ENCODE measurements around the gene TTC12. TPM values are rescaled to one million over a fixed set of nuclear protein-coding genes. Genes with fewer than 3 reads are reported as not detected.

Gene TTC12
- total and polyA plus RNA-seq, 2 of the 13 experiments (the other 11 are each of a cell fraction or from before 2014, with no cell fraction given), result 5.4 to 11.6 TPM

GRCh38 chr11:113398669-113399430 lies 84.5 kb downstream of the TTC12 start (continued):
- TF ChIP-seq, protein P1, sequence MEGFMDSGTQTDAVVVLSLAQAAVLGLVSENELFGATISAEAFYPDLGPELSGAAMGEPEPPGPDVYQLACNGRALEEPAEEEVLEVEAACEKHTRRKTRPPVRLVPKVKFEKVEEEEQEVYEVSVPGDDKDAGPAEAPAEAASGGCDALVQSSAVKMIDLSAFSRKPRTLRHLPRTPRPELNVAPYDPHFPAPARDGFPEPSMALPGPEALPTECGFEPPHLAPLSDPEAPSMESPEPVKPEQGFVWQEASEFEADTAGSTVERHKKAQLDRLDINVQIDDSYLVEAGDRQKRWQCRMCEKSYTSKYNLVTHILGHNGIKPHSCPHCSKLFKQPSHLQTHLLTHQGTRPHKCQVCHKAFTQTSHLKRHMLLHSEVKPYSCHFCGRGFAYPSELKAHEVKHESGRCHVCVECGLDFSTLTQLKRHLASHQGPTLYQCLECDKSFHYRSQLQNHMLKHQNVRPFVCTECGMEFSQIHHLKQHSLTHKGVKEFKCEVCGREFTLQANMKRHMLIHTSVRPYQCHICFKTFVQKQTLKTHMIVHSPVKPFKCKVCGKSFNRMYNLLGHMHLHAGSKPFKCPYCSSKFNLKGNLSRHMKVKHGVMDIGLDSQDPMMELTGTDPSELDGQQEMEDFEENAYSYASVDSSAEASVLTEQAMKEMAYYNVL (CRISPR knock-in tag; IDR thresholded peaks at IDR 0.05; ENCODE audit: borderline replicate concordance), result no peak
- TF ChIP-seq SOX5 (CRISPR knock-in tag; IDR thresholded peaks at IDR 0.05; ENCODE audit: borderline replicate concordance) (no peak), ZNF782 (CRISPR knock-in tag; IDR thresholded peaks at IDR 0.05; ENCODE audit: borderline replicate concordance) (no peak), ZNF7 (CRISPR knock-in tag; IDR thresholded peaks at IDR 0.05) (no peak), ZNF431 (CRISPR knock-in tag; IDR thresholded peaks at IDR 0.05; ENCODE audit: borderline replicate concordance, low read depth) (no peak), ZFP36 (IDR thresholded peaks at IDR 0.05; ENCODE audit: borderline replicate concordance, low read depth, low read length, partially characterized antibody) (no peak)

DNA sequence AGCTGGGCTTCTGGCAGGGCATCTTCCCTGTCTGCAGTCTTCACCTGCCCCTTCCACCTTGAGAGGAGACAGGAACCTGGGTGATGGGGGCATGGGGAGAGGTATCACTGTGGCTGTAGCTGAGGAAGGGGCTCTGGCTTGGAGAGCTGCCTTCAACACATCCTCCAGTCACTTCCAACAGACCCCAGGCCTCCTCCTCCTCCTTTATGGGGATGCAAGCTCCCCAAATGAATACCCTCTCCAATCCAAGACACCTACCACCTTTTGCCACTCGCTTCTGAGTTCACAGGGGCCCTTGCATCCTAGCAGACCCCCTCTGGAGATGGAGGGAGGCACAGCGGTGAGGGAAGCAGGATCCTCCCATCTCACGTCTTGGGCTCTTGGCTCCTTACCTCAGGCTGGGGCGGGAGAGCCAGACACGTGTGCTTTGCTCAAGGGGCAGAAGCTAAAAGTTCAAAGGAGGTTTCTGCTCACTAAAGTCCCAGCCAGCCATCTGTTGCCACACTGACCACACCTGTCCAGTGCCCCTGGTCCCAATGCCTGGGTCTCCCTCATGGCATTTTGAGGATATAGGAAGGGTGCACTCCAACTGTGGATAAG lies 86.3 kb downstream of the TTC12 start:
- in situ Hi-C loops (cut with HindIII; ENCODE audit: extremely low pct_ligation_motif_present, low pct_unique_long_range_greater_than_20kb), result loop anchor here (10.0 kb wide), 1 partner anchor 56 kb away; no protein-coding TSS in a partner anchor
- no peak for FAIRE-seq
- ATAC-seq, result no peak
- no TSS peak for BruUV-seq (replicated peaks)
- no peak overlapping the region for H3K27ac ChIP-seq (ENCODE audit: extremely low read length, insufficient read depth, low read length)
- no peaks in the 10 kb centered on the region for H3K4me1 ChIP-seq (ENCODE audit: insufficient read depth, low read length)
- WGBS (ENCODE audit: low lambda C conversion rate), result 0% methylated on average over 3 of the region's 5 CpGs
- no peaks in the 10 kb centered on the region for H4K20me1 ChIP-seq (ENCODE audit: insufficient read depth, low read length)
- POLR2A ChIA-PET, result no interaction called here
- no peak for DNase-seq (ENCODE audit: low spot score)
- CTCF ChIA-PET (ENCODE audit: low intra/inter-chr PET ratio, low total read pairs), result no interaction called here
- no peak overlapping the region for H2AFZ ChIP-seq (ENCODE audit: low read length)
- intact Hi-C loops (cut with micrococcal nuclease; ENCODE audit: unreplicated experiment), result no loop called here
- no peaks in the 10 kb centered on the region for H3K79me2 ChIP-seq (ENCODE audit: insufficient read depth, low read length)
- H3K27me3 ChIP-seq (ENCODE audit: control insufficient read depth in 1 of 2, insufficient read depth in 2 of 2, low read length in 2 of 2), result peaks cover 8 to 24% of the 10 kb centered on the region in 2 experiments; a peak in 4 of 5 replicates
- H3K36me3 ChIP-seq (replicated peaks in 1 of 2; ENCODE audit: control insufficient read depth in 1 of 2, insufficient read depth in 2 of 2, low read length in 2 of 2), result no peaks in the 10 kb centered on the region
- no peaks in the 10 kb centered on the region for H3K9me3 ChIP-seq (ENCODE audit: low read length)
- H3K4me3 ChIP-seq (replicated peaks in 1 of 3; ENCODE audit: insufficient read depth in 1 of 3, low read depth in 2 of 3, low read length in 3 of 3), result no peak overlapping the region
- no peak overlapping the region for H3K4me2 ChIP-seq (ENCODE audit: low read depth, low read length)
- H3K9ac ChIP-seq (ENCODE audit: insufficient read depth, low read depth, low read length), result no peak overlapping the region
- no peak for TF ChIP-seq ZNF768 (CRISPR knock-in tag; IDR thresholded peaks at IDR 0.05)
- TF ChIP-seq ATF7-NPFF (CRISPR knock-in tag; IDR thresholded peaks at IDR 0.05; ENCODE audit: low read depth), result no peak
- no peak for TF ChIP-seq SOX13 (IDR thresholded peaks at IDR 0.05)
- no peak for TF ChIP-seq SOX13 (CRISPR knock-in tag; conservative IDR thresholded peaks at IDR 0.05 in 1 of 2, IDR thresholded peaks at IDR 0.05 in 1 of 2)
- TF ChIP-seq TCF7 (IDR thresholded peaks at IDR 0.05; ENCODE audit: low read depth), result no peak
- no peak for TF ChIP-seq DNMT3B (CRISPR knock-in tag; conservative IDR thresholded peaks at IDR 0.05)
- TF ChIP-seq MATR3 (CRISPR knock-in tag; IDR thresholded peaks at IDR 0.05), result no peak
- no peak for TF ChIP-seq ZNF777 (CRISPR knock-in tag; IDR thresholded peaks at IDR 0.05)
- no peak for TF ChIP-seq ZZZ3 (CRISPR knock-in tag; IDR thresholded peaks at IDR 0.05; ENCODE audit: borderline replicate concordance)
- no peak for TF ChIP-seq YY1 (IDR thresholded peaks at IDR 0.05; ENCODE audit: insufficient read depth, insufficient replicate concordance, low read depth, low read length)
- no peak for TF ChIP-seq ARID2 (CRISPR knock-in tag; IDR thresholded peaks at IDR 0.05; ENCODE audit: borderline replicate concordance)
- TF ChIP-seq, protein P2, sequence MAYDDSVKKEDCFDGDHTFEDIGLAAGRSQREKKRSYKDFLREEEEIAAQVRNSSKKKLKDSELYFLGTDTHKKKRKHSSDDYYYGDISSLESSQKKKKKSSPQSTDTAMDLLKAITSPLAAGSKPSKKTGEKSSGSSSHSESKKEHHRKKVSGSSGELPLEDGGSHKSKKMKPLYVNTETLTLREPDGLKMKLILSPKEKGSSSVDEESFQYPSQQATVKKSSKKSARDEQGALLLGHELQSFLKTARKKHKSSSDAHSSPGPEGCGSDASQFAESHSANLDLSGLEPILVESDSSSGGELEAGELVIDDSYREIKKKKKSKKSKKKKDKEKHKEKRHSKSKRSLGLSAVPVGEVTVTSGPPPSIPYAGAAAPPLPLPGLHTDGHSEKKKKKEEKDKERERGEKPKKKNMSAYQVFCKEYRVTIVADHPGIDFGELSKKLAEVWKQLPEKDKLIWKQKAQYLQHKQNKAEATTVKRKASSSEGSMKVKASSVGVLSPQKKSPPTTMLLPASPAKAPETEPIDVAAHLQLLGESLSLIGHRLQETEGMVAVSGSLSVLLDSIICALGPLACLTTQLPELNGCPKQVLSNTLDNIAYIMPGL (CRISPR knock-in tag; IDR thresholded peaks at IDR 0.05; ENCODE audit: borderline replicate concordance in 1 of 2, low read depth in 1 of 2), result no peak

All from HepG2 (cell line).